NCI-H2227 treated with DMSO at 0.1 percent for 48 hours (cell line): ENCODE results near the gene CSPG5.
A peak's percentile ranks its signal among the peaks of the same experiment; 100 is the strongest.

Experiments
- DNase-seq: peaks from one replicate; lab custom pipeline; 2025; lab: John Stamatoyannopoulos, UW

The CSPG5 gene, protein sequence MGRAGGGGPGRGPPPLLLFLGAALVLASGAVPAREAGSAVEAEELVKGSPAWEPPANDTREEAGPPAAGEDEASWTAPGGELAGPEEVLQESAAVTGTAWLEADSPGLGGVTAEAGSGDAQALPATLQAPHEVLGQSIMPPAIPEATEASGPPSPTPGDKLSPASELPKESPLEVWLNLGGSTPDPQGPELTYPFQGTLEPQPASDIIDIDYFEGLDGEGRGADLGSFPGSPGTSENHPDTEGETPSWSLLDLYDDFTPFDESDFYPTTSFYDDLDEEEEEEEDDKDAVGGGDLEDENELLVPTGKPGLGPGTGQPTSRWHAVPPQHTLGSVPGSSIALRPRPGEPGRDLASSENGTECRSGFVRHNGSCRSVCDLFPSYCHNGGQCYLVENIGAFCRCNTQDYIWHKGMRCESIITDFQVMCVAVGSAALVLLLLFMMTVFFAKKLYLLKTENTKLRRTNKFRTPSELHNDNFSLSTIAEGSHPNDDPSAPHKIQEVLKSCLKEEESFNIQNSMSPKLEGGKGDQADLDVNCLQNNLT

DNA sequence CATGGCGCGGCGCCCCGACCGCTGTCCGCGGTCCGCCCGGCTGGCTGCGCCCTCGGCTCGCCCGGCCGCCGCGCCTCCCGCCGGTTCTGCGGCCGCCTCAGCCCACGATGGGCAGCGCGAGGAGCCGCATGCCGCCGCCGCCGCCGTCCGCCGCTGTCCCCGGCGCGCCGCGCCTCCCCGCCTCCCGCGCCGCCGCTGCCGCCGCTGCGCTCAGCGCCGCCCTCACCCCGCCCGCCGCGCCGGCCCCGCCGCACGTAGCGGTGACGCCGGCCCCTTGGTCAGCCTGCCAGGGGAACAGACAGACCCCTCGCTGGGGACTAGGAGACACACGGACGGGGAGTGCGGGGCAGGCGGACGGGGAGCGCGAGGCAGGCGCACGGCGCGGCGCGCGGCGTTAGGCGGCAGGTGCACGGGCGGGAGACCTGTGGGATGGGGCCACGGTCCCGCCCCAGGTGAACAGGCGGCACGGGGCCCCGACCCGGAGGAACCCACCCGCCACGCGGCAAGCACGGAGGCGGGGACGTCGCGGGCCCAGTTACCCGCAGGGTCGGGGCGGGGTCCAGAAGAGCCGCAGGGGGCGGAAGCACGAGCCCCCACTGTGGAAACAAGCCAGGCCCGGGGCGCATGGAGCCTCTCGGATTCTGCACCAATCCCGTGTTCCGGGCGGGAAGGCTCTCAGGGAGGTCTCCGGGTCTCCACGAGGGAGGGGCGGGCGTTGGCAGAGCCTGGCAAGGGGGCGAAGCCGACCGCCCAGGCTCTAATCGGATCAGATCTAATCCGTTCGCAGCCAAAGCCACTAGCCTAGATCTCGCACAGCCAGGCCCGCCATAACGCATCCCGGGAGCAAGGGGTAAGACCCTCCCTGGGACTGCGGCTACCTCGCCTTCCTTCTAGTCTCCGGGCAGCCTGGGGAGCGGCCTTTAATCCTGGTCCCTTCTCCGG is at the start of gene CSPG5:
TSS of gene CSPG5 (minus strand) at position 175 of the 942 bp plus-strand sequence. CDS start at position 3, 172 bp downstream.
- DNase-seq, result peak; percentile 12

DNA sequence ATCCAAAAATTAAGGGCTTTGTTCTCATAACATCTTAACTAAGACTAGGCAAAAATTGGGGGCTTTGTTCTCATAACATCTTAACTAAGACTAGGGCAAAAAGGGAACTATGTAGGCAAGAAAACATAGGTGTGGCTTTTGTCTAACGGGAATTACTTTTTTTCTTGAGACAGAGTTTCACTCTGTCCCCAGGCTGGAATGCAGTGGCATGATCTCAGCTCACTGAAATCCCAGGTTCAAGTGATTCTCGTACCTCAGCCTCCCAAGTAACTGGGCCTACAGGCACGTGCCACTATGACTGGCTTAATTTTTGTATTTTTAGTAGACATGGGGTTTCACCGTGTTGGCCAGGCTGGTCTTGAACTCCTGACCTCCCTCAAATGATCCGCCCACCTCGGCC is 49.8 kb upstream of the CSPG5 start:
- no peak for DNase-seq

DNA sequence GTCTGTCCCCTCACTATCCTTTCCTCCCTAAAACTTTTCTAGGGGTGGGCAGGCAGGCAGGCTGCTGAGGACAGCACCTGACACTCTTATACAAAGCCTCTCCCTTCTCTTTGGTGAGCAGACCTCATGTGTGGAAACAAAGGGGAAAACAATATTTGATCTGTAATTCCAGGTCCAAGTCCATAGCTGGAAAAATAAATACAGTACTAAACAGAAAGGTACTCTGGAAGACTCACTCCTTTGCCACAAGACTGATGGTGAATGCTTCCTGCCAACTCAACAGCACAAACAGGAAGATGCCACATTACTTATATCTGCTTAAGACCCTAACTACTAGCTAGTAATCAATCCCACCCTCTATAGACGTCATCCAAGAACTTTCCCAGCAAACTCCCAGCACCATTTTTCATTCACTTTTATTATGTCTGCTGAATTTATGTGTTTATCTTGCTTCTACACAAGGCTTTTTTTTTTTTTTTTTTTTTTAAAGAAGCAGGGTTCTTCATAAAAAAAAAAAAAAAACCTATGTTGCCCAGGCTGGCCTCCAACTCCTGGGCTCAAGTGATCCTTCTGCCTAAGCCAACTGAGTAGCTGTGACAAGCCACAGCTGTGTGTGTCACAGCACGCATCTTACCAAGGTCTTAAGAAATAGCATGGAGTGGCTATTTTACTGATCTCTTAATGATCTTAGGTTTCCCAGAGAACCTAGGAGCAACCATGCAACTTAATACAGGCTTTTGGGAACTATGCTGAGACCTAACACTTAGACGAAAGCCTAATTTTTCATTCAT is 44.2 kb upstream of the CSPG5 start:
- DNase-seq, result no peak

DNA sequence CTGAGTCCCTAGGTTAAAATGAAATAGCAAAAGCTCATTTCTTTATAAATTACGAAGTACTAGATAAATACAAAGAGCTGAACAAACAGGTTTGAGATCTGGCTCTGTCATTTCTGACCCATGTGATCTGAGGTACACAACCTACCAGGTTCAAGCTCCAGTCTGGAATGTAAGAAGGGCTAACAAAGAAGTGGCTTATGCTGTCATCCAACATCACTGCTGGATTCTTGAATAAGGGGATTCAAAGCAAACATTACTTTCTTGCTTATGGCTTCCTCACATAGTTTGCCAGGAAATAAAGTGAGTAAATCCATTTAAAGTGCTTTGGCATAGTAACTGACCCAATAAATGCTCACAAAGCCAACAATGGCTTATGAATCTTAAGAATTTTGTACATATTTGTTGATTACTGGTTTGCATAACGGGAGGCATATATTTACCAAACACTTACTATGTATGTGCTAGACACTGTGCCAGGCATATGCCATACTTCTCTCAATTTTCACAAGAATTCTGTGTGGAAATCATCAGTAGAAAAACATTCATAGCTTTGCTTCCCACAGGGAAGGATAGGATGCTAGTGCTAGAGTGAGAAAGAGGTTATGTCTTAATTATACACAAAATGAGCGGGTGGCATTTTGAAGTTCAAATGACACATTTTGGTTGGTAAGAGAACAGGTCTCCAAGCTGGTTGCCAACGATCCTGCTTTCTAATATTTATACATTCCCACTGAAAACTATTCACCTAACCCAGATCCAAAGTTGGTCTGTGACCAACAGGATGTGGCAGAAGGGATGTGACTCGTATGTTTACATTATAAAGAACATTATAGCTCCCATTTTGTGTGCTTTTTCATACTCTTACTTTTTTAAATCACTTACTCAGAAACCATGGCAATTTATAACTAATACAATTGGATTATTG is 38.7 kb upstream of the CSPG5 start:
- DNase-seq, result no peak

DNA sequence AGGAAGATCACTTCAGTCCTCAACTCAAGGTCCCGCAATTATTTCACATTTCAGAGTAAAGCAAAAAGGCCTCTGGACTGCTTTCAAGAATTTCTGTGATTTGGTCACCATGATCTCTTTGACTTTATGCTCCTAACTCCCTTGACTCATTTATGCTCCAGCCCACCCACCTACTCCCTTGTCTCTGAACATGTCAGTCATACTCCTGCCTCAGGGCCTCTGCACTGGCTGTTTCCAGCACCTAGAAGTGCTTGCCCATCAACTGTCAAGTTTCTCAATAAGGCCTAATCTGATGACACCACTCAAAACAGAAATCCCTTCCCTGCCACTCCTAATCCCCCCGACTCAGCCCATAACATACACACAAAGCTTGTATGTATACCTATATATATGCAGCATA is 36.1 kb upstream of the CSPG5 start:
- no peak for DNase-seq

DNA sequence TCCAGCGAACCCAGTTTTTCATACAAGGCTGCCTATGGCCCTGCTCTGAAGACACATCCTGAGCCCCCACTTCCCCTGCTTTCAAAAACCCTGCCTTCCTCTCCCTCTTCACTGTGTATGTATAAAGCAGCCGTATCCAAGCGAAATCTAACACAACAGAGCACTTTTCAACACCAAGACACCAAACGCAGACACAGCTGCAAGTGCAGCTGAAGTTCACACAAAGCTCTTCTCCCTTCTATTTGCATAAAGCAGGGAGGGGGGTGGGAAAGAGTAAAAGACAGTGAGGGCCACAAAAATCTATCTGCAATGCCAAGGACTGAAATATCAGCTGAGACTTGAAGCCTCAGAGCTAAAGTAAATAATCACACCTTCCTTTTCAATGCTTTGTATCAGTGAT is 35.1 kb upstream of the CSPG5 start:
- no peak for DNase-seq

DNA sequence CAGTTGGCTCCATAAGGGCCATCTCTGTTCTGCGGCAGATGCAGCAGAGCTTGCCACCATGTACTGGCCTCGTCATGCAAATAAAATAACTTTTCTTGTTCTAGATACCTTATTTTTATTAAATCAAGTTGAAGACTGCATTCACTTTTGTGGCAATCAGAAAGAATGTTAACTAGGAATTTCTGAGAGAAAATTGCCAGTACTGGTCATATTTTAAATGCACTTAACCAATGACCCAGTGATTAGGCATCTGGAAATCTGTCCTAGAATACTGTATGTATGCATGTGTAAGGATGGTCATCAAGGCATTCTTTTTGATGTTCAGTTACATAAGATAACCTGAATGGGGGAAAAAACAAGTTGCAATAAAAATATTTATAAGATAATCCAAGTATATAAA is 34.2 kb upstream of the CSPG5 start:
- no peak for DNase-seq

DNA sequence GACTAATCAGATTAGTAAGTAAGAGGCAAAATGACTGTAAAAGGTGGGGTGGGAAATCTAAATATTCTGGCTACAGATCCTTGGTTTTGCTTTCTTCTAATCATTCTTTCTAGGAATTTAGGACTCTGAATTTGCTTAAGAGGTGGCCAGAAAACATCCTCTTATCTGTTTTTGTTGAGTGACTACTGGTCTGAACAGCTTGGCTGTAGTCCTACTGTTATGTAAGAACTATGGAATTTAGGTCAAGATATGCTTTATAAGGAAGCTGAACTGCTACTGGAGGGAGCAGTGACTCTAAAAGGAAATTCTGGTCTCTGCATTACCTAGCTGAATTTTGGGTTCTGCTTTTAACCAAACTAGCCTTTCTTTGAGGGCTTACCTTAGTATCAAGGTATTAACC is 33.5 kb upstream of the CSPG5 start:
- DNase-seq, result no peak

DNA sequence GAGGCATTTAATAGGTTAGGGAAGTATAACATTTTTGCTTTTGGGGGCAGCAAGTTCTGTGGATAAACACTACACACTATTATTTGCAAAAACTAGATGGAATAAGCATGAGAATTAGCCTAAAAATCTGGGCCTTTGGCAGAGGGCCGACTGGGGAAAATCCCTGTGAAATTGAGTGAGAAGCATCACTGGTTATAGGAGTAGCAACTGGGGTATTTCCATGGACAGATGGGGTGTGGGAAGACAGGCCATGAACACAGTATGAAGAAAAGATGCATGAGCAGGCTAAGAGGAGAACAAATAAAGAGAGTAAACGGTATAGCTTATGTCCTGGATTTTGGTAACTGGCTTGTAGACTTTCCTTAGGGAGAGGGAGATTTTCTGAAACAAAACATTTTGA is 32.9 kb upstream of the CSPG5 start:
- DNase-seq, result no peak

DNA sequence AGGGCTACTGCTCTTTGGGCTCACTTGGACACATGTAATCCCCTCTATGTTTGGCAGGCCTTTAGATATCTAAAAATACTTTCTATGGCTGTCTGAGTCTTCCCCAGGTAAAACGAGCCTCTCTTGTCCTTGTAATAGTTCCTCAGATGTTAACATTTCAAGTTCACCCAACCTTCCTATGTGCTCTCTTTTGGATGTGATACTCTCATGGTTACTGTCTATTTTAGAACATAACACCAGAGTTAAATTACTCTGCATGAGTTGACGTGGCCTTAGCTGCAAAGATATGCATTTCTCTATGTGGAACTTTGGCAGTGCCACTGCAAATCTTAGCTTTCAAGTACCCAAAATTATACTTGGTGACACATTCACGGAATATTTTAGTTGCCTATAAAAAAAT is 31.9 kb upstream of the CSPG5 start:
- DNase-seq, result no peak

DNA sequence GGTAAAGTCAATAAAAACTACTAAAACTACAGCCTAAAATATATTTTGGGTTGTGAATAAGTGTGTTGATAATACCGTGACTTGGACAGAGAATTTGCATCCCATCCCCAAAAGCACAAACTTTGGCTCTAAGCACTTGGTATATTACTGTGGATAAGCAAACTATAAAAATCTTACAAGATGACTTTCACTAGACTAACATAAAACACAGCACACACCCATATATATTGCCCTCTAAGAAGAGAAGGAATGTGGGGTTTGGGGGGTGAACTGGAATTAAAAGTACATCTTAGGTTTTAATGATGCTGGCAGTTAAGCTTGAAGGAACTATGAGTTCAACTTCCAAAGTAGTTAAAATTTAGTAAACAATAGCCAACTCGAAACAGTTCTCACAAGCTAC is 28.7 kb upstream of the CSPG5 start:
- no peak for DNase-seq

DNA sequence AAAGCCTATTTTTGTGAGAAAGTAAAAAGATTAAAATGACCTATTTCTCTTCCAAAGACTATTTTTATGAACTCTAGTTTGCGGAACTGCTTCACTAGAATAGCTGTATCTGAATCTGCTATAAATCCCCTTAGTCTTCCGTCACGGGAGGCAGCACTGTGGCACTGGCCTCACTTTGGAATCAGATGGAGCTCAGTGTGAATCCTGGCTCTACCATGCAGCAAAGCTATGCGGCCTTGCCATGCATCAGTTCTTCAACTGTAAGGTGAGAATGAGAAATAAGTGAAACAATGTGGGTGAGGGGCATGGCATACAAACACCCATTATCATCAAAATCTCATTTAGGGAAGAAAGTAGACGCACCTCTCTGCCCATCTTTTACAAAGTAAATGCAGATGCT is 27.5 kb upstream of the CSPG5 start:
- no peak for DNase-seq

DNA sequence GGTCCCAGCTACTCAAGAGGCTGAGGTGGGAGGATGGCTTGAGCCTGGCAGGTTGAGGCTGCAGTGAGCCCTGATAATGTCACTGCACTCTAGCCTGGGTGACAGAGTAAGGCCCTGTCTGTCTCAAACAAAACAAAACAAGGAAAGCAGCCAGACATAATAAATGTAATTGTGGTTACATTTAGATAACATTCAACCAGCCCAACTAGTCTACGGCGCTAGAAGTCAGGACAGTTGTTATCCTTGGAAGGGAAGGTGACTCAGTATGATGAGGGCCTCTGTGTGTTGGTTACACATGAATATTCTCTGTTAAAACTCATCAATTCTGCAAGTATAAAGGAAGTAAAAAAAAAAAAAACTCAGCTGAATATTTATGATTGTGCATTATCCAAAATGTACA is 27.0 kb upstream of the CSPG5 start:
- no peak for DNase-seq

DNA sequence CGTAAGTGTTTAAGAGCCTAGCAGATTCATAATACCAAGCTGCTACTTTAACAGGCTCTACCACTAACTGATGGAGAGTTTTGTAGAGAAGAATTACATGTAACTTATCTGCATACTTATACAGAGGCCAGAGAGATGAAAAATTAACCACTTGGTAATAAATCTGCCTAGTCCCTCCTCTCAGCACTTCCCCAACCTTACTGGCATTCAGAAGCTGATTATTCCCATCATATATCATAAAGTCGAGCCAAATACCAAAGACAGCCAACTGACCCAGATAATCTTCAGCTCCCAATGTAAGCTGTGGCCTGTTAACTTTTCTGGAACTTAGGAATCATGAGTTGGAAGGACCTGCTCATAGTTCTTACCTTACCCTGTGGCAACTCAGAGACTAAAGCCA is 25.5 kb upstream of the CSPG5 start:
- no peak for DNase-seq

DNA sequence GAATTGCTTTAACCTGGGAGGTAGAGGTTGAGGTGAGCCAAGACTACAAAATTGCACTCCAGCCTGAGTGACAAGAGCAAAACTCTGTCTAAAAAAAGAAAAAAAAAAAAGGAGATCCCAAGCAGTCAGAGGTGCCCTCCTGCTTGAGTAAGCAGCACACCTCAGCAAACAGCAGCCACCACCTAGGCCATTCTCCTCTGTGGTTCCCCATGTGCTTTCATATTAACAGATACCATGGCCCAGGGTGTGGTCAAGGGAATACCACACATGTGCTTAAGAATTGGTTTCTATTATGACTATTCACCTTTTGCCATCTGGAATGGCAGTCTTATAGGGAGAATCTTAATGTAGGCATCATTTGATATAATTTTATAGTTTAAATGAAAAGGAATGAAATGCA is 24.7 kb upstream of the CSPG5 start:
- DNase-seq, result no peak

DNA sequence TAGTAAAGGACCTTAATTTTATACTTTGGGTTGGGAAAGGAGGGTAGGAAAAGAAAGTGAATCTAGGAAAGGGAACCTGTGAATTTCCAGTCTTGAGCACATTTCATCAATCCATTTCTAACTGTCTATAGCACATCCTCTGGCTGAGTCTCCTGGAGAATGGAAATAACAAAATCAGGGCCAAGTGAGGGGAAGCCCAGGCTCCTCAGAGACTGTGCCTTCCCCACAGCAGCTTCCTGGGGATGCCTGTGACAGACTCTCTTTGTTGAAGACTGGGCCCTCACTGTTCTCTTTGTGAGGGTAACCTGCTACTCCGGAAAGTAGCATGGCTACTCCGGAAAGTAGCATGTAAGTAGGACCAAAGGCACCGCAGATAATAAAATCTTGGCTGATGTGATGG is 22.6 kb upstream of the CSPG5 start:
- DNase-seq, result no peak

DNA sequence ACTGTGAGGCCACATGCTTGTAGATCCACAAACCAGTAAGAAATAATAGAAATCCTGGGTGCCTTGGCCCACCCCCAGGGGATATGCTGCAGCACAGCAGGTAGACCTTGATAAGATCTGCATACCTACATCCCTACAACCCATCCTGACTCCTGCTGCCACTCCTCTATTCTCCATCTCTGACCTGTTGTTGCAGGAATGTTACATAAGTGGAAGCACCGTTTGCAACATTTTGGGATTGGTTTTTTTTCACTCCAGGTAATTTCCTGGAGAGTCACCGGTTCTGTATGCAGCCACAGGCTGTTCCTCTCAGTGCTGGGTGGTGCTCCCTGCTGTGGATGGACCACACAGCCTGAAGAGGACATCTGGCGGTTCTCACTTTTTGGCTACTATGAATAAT is 16.1 kb upstream of the CSPG5 start:
- DNase-seq, result no peak

DNA sequence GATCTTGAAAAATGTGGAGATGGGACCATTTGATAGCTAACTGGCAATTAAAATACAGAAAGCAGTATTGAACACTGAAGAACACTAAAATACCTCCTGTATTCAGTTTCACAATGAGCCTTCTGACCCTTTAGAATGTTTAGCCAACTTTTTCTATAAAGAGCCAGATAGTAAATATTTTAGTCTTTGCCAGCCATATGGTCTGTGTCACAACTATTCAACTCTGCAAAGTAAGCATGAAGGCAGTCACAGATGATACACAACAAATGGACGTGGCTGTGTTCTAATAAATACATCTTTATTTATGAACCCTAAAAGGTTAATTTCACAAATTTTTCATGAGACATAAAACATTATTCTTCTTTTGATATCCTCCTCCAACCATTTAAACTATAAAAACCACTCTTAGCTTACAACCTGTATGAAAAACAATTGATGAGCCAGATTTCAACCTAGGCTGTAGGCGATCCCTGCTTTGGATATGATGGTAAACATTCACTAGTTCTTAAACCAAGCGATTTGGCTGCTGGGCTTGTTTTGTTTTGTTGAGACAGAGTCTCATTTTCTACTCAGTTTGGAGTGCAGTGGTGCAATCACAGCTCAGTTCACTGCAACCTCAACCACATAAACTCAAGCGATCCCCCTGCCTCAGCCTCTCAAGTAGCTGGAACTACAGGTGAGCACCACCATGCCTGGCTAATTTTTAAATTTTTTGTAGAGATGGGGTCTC is 13.6 kb upstream of the CSPG5 start:
- DNase-seq, result no peak

DNA sequence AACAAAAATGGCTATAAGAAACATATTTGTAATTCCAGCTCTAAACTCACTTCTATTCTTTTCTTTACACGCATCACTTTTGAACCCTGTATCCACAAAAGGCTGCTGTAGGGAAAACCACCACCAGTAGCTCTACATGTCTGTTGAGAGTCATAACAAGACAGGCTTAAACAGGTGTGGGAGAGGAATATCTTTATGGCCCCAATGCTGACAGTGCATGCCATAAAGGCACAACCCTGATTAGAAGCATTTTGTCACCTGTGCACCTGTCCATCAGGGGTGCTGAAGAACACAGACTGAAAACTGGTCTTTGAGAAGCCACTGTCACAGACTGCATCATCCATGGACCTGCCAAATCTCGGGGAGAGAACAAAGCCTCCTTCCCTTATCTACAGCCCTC is 11.6 kb upstream of the CSPG5 start:
- DNase-seq, result no peak

DNA sequence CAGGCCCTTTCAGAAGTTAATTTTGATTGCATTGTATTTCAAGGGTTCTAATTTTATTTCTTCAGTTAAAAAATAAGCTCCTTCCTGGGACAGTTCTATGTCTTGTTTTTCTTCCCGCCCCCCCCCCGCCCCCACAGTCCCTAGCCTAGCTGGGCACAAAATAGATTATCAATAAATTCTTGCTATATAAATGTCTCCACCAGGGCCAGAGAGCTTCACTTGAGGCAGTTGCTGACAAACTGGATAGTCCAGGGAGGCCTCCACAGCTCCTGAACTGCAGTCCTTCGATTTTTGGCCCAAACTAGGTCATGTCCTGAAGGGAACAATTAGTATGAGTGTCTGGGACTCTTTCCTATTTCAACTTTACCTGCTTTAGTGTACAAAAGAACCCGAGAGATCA is 9.9 kb upstream of the CSPG5 start:
- DNase-seq, result no peak
